Measurements from ENCODE around the gene LRRC1. TPM values are rescaled to one million over a fixed set of nuclear protein-coding genes. Genes with fewer than 3 reads are reported as not detected.

Gene LRRC1
- total and polyA plus RNA-seq, 2 experiments from 2014 or later: 11.3 to 16.6 TPM

DNA sequence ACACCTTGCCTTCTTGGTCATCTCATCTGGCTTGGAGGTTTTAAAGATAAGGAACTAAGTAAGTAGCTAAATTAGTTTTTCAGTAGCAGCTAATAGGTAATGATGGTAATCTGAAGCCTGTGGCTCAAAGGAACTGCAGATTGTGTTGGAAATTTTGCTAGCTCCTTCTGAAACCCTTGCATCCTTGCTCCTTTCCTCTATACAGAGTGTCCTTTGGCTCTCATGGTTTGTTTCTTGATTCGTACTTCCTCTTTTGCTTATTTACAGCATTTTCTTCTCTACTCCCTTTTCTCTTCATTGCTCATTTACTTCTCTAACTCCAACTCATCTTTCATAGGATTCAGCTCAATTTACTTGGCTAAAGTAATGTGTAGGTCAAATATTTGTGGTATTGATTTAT lies 19.0 kb downstream of the LRRC1 start:
- Histone ChIP-seq H3K79me2 (replicated peaks; ENCODE audit: insufficient read depth) (peaks cover 59% of the 10 kb centered on the region), H3F3A (replicated peaks; ENCODE audit: low read depth) (no peaks in the 10 kb centered on the region), H3K36me3 (ENCODE audit: insufficient read depth) (no peaks in the 10 kb centered on the region), H3K4me1 (ENCODE audit: insufficient read depth) (peaks cover 16% of the 10 kb centered on the region), H4K20me1 (replicated peaks; ENCODE audit: insufficient read depth) (no peaks in the 10 kb centered on the region; the same call in none of the 2 replicates), H3K9me2 (ENCODE audit: insufficient read depth) (peaks cover 4% of the 10 kb centered on the region; the same call in 1 of the 2 replicates), H3K27me3 (ENCODE audit: insufficient read depth) (no peaks in the 10 kb centered on the region), H3K4me2 (no peak overlapping the region), H3K4me3 (no peak overlapping the region), H2AFZ (no peak overlapping the region), H3K27ac (ENCODE audit: low read depth) (no peak overlapping the region)
- Mint-ChIP-seq H3K27ac (no peak overlapping the region), H3K4me3 (no peak overlapping the region), H3K36me3 (ENCODE audit: low read depth) (no peaks in the 10 kb centered on the region), H3K4me1 (peaks cover 41% of the 10 kb centered on the region), H3K9me3 (no peaks in the 10 kb centered on the region), H3K27me3 (ENCODE audit: insufficient read depth, low read depth, poor library complexity) (peaks cover 4% of the 10 kb centered on the region)
- TF ChIP-seq EZH2 (IDR thresholded peaks at IDR 0.05; ENCODE audit: low read depth, unreplicated experiment): no peak
- TF ChIP-seq CREB1 (CRISPR knock-in tag; IDR thresholded peaks at IDR 0.05; ENCODE audit: low read depth): no peak
- no peak for TF ChIP-seq ZNF462 (CRISPR knock-in tag; IDR thresholded peaks at IDR 0.05)
- no peak for TF ChIP-seq EZH2phosphoT487 (IDR thresholded peaks at IDR 0.05; ENCODE audit: unreplicated experiment)
- TF ChIP-seq ZNF331 (CRISPR knock-in tag; IDR thresholded peaks at IDR 0.05; ENCODE audit: low read depth): no peak
- TF ChIP-seq JUNB (IDR thresholded peaks at IDR 0.05; ENCODE audit: unreplicated experiment): no peak
- no peak for TF ChIP-seq POLR2AphosphoS5 (IDR thresholded peaks at IDR 0.05; ENCODE audit: low read depth)
- no peak for TF ChIP-seq STAT1 (IDR thresholded peaks at IDR 0.05; ENCODE audit: unreplicated experiment)
- TF ChIP-seq ZNF114 (CRISPR knock-in tag; IDR thresholded peaks at IDR 0.05): no peak
- TF ChIP-seq, protein P1, sequence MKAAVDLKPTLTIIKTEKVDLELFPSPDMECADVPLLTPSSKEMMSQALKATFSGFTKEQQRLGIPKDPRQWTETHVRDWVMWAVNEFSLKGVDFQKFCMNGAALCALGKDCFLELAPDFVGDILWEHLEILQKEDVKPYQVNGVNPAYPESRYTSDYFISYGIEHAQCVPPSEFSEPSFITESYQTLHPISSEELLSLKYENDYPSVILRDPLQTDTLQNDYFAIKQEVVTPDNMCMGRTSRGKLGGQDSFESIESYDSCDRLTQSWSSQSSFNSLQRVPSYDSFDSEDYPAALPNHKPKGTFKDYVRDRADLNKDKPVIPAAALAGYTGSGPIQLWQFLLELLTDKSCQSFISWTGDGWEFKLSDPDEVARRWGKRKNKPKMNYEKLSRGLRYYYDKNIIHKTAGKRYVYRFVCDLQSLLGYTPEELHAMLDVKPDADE (IDR thresholded peaks at IDR 0.05): no peak
- TF ChIP-seq, protein P2, sequence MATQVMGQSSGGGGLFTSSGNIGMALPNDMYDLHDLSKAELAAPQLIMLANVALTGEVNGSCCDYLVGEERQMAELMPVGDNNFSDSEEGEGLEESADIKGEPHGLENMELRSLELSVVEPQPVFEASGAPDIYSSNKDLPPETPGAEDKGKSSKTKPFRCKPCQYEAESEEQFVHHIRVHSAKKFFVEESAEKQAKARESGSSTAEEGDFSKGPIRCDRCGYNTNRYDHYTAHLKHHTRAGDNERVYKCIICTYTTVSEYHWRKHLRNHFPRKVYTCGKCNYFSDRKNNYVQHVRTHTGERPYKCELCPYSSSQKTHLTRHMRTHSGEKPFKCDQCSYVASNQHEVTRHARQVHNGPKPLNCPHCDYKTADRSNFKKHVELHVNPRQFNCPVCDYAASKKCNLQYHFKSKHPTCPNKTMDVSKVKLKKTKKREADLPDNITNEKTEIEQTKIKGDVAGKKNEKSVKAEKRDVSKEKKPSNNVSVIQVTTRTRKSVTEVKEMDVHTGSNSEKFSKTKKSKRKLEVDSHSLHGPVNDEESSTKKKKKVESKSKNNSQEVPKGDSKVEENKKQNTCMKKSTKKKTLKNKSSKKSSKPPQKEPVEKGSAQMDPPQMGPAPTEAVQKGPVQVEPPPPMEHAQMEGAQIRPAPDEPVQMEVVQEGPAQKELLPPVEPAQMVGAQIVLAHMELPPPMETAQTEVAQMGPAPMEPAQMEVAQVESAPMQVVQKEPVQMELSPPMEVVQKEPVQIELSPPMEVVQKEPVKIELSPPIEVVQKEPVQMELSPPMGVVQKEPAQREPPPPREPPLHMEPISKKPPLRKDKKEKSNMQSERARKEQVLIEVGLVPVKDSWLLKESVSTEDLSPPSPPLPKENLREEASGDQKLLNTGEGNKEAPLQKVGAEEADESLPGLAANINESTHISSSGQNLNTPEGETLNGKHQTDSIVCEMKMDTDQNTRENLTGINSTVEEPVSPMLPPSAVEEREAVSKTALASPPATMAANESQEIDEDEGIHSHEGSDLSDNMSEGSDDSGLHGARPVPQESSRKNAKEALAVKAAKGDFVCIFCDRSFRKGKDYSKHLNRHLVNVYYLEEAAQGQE (IDR thresholded peaks at IDR 0.05; ENCODE audit: unreplicated experiment): no peak
- TF ChIP-seq, protein P3, sequence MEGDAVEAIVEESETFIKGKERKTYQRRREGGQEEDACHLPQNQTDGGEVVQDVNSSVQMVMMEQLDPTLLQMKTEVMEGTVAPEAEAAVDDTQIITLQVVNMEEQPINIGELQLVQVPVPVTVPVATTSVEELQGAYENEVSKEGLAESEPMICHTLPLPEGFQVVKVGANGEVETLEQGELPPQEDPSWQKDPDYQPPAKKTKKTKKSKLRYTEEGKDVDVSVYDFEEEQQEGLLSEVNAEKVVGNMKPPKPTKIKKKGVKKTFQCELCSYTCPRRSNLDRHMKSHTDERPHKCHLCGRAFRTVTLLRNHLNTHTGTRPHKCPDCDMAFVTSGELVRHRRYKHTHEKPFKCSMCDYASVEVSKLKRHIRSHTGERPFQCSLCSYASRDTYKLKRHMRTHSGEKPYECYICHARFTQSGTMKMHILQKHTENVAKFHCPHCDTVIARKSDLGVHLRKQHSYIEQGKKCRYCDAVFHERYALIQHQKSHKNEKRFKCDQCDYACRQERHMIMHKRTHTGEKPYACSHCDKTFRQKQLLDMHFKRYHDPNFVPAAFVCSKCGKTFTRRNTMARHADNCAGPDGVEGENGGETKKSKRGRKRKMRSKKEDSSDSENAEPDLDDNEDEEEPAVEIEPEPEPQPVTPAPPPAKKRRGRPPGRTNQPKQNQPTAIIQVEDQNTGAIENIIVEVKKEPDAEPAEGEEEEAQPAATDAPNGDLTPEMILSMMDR (conservative IDR thresholded peaks at IDR 0.05; ENCODE audit: low read depth in 2 of 2): no peak
- no peak for TF ChIP-seq NANOG (IDR thresholded peaks at IDR 0.05; ENCODE audit: borderline replicate concordance)
- ATAC-seq (no peak), DNase-seq (ENCODE audit: low spot score) (no peak)
